HL-60/S4 treated with phorbol 12-myristate 13-acetate at 8.2 ng/mL for 4 days and 3 days (cell line): ENCODE results near the gene CCDC71.

ENCODE experiments used
- in situ Hi-C: fragments of 300-500 bp; cut with MboI; formaldehyde crosslinking; loops from 2 replicates; pipeline ENCODE4 v1.15.0; 2022; ENCODE audit warnings: low sequenced_read_pairs

The CCDC71 gene

GRCh38 chr3:49132437-49133225, 33.5 kb downstream of the CCDC71 start, which contains the start of gene LAMB2:
Gene LAMB2 (minus strand): TSS chr3:49133050. CDS start chr3:49132867, 183 bp downstream.
- in situ Hi-C loops: no loop called here

- in situ Hi-C loops: no loop called here
Measured at GRCh38 chr3:49132073-49132436, 34.1 kb downstream of the CCDC71 start.

- in situ Hi-C loops: no loop called here
Measured at GRCh38 chr3:49131576-49131975, 34.6 kb downstream of the CCDC71 start.

- in situ Hi-C loops: no loop called here
Measured at GRCh38 chr3:49131040-49131439, 35.1 kb downstream of the CCDC71 start.

GRCh38 chr3:49124991-49125670, 41.0 kb downstream of the CCDC71 start:
- in situ Hi-C loops: no loop called here

GRCh38 chr3:49124203-49124602, 41.9 kb downstream of the CCDC71 start:
- in situ Hi-C loops: no loop called here

GRCh38 chr3:49123687-49124086, 42.4 kb downstream of the CCDC71 start:
- in situ Hi-C loops: no loop called here

GRCh38 chr3:49122886-49123545, 43.1 kb downstream of the CCDC71 start:
- in situ Hi-C loops: no loop called here

GRCh38 chr3:49122451-49122850, 43.7 kb downstream of the CCDC71 start:
- in situ Hi-C loops: no loop called here

- in situ Hi-C loops: no loop called here
Measured at GRCh38 chr3:49122022-49122421, 44.1 kb downstream of the CCDC71 start.

GRCh38 chr3:49121132-49121736, 44.9 kb downstream of the CCDC71 start:
- in situ Hi-C loops: no loop called here

GRCh38 chr3:49120438-49121131, 45.5 kb downstream of the CCDC71 start, which contains the start of gene USP19:
Gene USP19 (minus strand): TSS chr3:49120823. CDS start chr3:49119145, 1,678 bp downstream.
- in situ Hi-C loops: no loop called here

GRCh38 chr3:49120096-49120437, 46.1 kb downstream of the CCDC71 start:
- in situ Hi-C loops: no loop called here

- in situ Hi-C loops: no loop called here
Measured at GRCh38 chr3:49119439-49119838, 46.7 kb downstream of the CCDC71 start.

- in situ Hi-C loops: no loop called here
Measured at GRCh38 chr3:49119036-49119435, 47.1 kb downstream of the CCDC71 start.
